Uterus (tissue), 4 donors: Measurements from ENCODE around the gene PTCH1. TPM values are rescaled to one million over a fixed set of nuclear protein-coding genes. Genes with fewer than 3 reads are reported as not detected.

ENCODE experiments used
- DNase-seq, 2 donors: peaks; one replicate each; pipeline ENCODE4 v3.0.0-alpha.2; 2019 to 2020
- H3K27ac ChIP-seq, 2 donors: fragments of 200-600 bp; sonication (generic); 1 replicate in 1 of 2; 2 replicates in 1 of 2; pipeline ENCODE4 v1.5.1; 2016 to 2018
- H3K27me3 ChIP-seq, 2 donors: fragments of 200-600 bp; sonication (generic); one replicate each; pipeline ENCODE4 v1.5.1; 2018 to 2019; ENCODE audit warnings: control low read depth in 1 of 2
- H3K36me3 ChIP-seq, 2 donors: fragments of 200-600 bp; sonication (generic); one replicate each; pipeline ENCODE4 v1.5.1; 2019; ENCODE audit warnings: control low read depth in 1 of 2
- H3K4me1 ChIP-seq, 2 donors: fragments of 200-600 bp; sonication (generic); one replicate each; pipeline ENCODE4 v1.5.1; 2018 to 2019; ENCODE audit warnings: control low read depth in 1 of 2
- H3K4me3 ChIP-seq, 2 donors: fragments of 200-600 bp; sonication (generic); 1 replicate in 1 of 2; 2 replicates in 1 of 2; pipeline ENCODE4 v1.5.1; 2018 to 2019; ENCODE audit warnings: mild to moderate bottlenecking in 1 of 2
- H3K9me3 ChIP-seq, 2 donors: fragments of 200-600 bp; sonication (generic); one replicate each; pipeline ENCODE4 v1.5.1; 2019; ENCODE audit warnings: control low read depth in 1 of 2
- POLR2A ChIP-seq, 2 donors: fragments of 450-650 bp; IDR thresholded peaks; one replicate each; pipeline ENCODE4 v1.6.1; 2016; ENCODE audit warnings: antibody characterized with exemption in 2 of 2, mild to moderate bottlenecking in 1 of 2, moderate library complexity in 1 of 2
- intact Hi-C: fragments of 100-400 bp; cut with DNase I; formaldehyde crosslinking; loops from one replicate; pipeline ENCODE4 v1.15.1; 2023; ENCODE audit warnings: low total_unique reads
- total RNA-seq, 4 donors: library from RNA; depleted of rRNA in 3 of 4; stranded (reverse); fragments of >200 nt in 3 of 4; gene quantifications; one replicate each; pipeline versions ENCODE4 v1.1.0 to v1.2.4, GENCODE V29; 2014 to 2023
- TF ChIP-seq, protein P1 (sequence below), 4 experiments: fragments of 200-600 bp in 2 of 4; fragments of 450-650 bp in 2 of 4; sonication (generic) in 2 of 4; IDR thresholded peaks; one replicate each; pipeline ENCODE4 v1.5.1; 2016 to 2019; ENCODE audit warnings: antibody characterized with exemption in 4 of 4, mild to moderate bottlenecking in 2 of 4, moderate library complexity in 1 of 4
- donor health status: DM: yes; HTN: yes; CAD: no.

PTCH1 gene
- total RNA-seq, 4 donors from 2014 or later = 7.4 to 24.6 (median 10.8) TPM

DNA sequence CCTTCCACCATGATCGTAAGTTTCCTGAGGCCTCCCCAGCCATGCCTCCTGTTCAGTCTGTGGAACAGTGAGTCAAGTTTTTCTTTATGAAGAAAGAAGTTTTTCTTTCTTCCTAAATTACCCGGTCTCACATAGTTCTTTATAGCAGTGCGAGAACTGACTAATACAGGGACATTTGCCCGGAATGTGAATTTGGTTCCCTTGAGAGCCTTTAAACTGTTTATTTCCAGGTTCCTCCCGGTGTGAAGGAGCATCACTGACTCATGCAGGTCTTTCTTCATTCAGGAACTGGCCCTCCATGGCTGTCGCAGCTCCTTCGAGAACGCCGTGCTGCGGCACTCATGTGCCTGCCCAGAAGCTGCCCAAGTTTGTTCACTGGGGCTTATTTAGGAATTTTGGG lies 87.7 kb downstream of the PTCH1 start:
- no peaks in the 10 kb centered on the region for H3K27me3 ChIP-seq
- intact Hi-C loops = no loop called here
- no peaks in the 10 kb centered on the region for H3K9me3 ChIP-seq
- no peaks in the 10 kb centered on the region for H3K36me3 ChIP-seq
- H3K27ac ChIP-seq = no peak overlapping the region
- H3K4me1 ChIP-seq = no peaks in the 10 kb centered on the region
- TF ChIP-seq, protein P1, sequence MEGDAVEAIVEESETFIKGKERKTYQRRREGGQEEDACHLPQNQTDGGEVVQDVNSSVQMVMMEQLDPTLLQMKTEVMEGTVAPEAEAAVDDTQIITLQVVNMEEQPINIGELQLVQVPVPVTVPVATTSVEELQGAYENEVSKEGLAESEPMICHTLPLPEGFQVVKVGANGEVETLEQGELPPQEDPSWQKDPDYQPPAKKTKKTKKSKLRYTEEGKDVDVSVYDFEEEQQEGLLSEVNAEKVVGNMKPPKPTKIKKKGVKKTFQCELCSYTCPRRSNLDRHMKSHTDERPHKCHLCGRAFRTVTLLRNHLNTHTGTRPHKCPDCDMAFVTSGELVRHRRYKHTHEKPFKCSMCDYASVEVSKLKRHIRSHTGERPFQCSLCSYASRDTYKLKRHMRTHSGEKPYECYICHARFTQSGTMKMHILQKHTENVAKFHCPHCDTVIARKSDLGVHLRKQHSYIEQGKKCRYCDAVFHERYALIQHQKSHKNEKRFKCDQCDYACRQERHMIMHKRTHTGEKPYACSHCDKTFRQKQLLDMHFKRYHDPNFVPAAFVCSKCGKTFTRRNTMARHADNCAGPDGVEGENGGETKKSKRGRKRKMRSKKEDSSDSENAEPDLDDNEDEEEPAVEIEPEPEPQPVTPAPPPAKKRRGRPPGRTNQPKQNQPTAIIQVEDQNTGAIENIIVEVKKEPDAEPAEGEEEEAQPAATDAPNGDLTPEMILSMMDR (IDR thresholded peaks at IDR 0.05) = no peak
- no peak for TF ChIP-seq POLR2A (IDR thresholded peaks at IDR 0.05)
- no peak overlapping the region for H3K4me3 ChIP-seq
- no peak for DNase-seq

DNA sequence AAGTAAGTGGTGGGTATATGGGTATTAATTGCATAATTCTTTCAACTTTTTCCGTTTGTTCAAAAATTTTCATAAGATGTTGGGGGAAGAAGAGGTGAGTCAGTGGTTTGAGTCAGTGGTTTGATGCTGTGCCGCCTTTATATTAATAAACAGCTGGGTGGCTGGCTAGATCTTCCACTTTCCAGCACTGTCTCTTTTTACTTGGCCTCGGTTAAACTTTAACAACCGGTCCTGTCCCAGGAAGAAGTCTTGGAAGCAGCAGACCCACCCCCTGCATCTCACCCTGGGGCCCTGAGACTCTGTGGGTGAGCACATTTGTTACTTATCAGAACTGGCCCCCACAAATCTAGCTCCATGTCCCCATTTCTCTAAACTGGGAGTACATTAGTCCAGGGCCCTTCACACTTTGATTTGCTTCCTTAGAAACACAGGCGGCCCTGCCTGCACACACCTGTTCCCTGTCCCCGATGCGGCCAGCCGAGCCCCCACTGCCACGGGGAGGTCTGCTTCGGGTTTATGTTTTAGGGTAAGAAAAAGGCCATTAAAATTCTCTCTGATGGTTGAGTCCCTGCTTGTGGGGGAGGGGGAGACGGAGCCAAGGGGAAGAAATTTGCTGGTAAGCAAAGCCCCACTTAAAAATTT lies 90.7 kb downstream of the PTCH1 start:
- intact Hi-C loops = no loop called here
- no peak overlapping the region for H3K27ac ChIP-seq
- no peaks in the 10 kb centered on the region for H3K27me3 ChIP-seq
- no peaks in the 10 kb centered on the region for H3K9me3 ChIP-seq
- no peaks in the 10 kb centered on the region for H3K36me3 ChIP-seq
- H3K4me1 ChIP-seq = no peaks in the 10 kb centered on the region
- DNase-seq = no peak
- TF ChIP-seq, protein P1 (IDR thresholded peaks at IDR 0.05) = no peak
- TF ChIP-seq POLR2A (IDR thresholded peaks at IDR 0.05) = no peak
- peak overlapping the region in 1 of 2 donors; percentile 33 for H3K4me3 ChIP-seq

DNA sequence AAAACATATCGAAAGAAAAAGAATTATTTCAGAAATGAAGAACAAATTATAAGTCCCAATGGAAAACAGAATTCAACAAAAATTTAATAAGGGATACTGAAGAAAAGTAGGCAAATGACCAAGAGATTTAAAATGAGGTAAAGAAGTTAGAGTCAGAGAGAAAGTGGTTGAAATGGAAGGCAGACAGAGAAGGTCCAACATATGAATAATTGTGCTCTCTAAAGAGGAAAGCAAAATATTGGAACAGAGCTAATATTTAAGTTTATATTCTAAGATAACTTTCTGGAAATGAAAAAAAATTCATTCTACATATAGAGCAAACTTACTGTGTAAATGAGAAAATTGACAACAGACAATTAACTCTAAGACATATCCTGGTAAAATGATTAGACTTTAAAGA lies 94.1 kb downstream of the PTCH1 start:
- Histone ChIP-seq H3K4me3 (no peak overlapping the region), H3K9me3 (no peaks in the 10 kb centered on the region), H3K36me3 (no peaks in the 10 kb centered on the region), H3K4me1 (no peaks in the 10 kb centered on the region), H3K27ac (no peak overlapping the region), H3K27me3 (no peaks in the 10 kb centered on the region)
- intact Hi-C loops = no loop called here
- no peak for TF ChIP-seq POLR2A (IDR thresholded peaks at IDR 0.05)
- TF ChIP-seq, protein P1 (IDR thresholded peaks at IDR 0.05) = no peak
- DNase-seq = no peak

DNA sequence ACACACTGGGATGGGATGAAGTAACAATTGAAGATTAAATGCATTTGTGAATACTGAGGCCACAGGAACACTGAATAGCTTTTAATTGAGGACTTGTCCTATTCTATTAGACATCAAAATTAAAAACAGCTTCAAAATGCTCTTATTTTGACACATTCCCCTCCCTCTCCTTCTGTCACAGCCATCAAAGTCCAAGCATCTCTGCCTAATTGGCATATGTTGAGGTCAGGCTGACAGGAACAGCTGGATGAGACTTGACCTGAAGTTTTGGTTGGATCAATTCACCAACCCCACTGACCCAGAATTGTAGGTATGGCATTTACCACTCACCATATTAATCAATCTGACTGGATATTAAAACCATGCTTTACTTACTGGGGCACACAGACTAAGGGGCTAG lies 96.3 kb downstream of the PTCH1 start:
- no peaks in the 10 kb centered on the region for H3K27me3 ChIP-seq
- H3K9me3 ChIP-seq = no peaks in the 10 kb centered on the region
- intact Hi-C loops = no loop called here
- H3K27ac ChIP-seq = no peak overlapping the region
- H3K4me3 ChIP-seq = no peak overlapping the region
- no peak for DNase-seq
- H3K36me3 ChIP-seq = no peaks in the 10 kb centered on the region
- H3K4me1 ChIP-seq = no peaks in the 10 kb centered on the region
- no peak for TF ChIP-seq POLR2A (IDR thresholded peaks at IDR 0.05)
- TF ChIP-seq, protein P1 (IDR thresholded peaks at IDR 0.05) = no peak

DNA sequence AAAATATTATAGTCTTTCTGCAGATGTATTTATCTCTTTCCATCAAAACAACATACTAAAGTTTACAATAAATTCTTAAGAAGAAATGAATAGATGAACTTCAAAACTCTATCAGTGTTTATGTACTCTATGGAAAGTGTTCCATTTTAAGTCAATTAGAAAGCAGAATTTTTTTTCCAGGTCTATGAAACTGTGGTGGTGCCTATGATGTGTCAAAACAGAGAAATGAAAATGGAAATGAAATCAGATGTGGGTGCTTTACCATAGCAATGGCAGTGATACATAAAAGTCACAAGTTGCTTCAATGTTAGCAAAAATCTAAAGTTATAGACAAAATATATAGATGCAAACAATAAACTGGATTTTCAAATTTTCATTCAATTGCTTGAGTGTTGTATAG lies 97.3 kb downstream of the PTCH1 start:
- Histone ChIP-seq H3K36me3 (no peaks in the 10 kb centered on the region), H3K9me3 (no peaks in the 10 kb centered on the region), H3K27me3 (no peaks in the 10 kb centered on the region), H3K27ac (no peak overlapping the region), H3K4me1 (no peaks in the 10 kb centered on the region), H3K4me3 (no peak overlapping the region)
- DNase-seq = no peak
- TF ChIP-seq POLR2A (IDR thresholded peaks at IDR 0.05) = no peak
- TF ChIP-seq, protein P1 (IDR thresholded peaks at IDR 0.05) = no peak
- intact Hi-C loops = no loop called here
